HG03060 (cell line): ENCODE results near the gene TCF7L2.
A peak's percentile ranks its signal among the peaks of the same experiment; 100 is the strongest.

ENCODE experiments used
- ATAC-seq: cut with Tn5 transposase; IDR thresholded peaks from one replicate; pipeline ENCODE4 v1.9.1; 2021; ENCODE audit warnings: low read depth, moderate number of reproducible peaks; ENCODE audit not compliant: unreplicated experiment

Gene TCF7L2

DNA sequence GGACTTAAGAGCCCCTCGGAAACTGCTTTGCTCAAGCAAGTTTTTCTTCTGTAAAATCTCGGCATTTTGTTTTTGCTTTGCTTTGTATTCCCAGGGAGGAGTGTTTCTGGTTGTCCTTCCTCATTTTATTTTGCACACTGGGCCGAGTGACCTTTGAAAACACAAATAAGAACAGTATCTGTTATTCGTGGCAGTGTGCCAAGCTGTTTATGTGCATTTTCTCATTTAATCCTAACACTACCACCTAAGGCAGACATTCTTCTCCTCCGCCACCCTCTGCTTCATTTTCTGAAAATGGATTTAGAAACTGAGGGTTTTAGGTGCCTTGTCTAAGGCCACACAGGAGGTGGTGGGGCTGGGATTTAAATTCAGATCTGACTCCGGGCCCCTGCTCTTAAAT lies 218.5 kb downstream of the TCF7L2 start:
- no peak for ATAC-seq

DNA sequence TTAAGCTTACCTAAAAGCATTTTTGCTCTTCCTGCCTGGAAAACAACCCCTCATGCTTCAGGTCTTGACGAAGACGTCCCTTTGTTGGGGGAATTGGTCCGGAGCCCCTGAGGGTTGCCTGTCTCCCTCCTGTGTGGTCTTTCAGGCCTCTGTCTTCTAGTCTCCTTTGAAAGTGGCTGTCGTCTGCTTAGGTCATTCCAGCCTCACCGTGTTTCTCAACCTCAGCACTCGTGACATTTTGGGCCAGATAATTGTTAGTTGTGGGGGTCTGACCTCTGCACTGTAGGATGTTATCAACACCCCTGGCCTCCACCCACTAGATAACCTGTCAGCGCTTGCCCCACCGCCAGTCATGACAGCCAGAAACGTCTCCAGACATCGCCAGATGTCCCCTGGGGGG lies 219.1 kb downstream of the TCF7L2 start:
- ATAC-seq: no peak

GRCh38 chr10:113169853-113170460 lies 219.9 kb downstream of the TCF7L2 start:
- peak; percentile 96 for ATAC-seq

DNA sequence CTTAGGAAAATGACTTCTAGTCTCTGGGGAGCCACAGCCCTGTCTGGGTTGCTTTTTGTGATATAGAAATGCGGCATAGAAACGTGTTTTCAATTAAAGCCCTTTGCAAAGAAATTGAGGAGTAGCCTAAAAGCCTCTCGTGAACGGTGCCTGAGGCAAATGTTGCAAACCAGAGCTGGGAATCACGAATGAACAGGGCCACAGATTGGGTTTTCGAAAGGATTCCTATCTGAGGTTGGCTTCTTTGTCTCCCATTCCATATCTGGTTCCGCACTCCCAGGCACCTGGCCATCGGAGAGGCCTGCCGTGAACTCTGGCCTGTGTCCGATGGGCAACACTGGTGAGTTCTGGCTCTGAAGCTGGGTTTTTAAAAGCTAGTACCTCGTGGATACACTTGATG lies 221.6 kb downstream of the TCF7L2 start:
- no peak for ATAC-seq

DNA sequence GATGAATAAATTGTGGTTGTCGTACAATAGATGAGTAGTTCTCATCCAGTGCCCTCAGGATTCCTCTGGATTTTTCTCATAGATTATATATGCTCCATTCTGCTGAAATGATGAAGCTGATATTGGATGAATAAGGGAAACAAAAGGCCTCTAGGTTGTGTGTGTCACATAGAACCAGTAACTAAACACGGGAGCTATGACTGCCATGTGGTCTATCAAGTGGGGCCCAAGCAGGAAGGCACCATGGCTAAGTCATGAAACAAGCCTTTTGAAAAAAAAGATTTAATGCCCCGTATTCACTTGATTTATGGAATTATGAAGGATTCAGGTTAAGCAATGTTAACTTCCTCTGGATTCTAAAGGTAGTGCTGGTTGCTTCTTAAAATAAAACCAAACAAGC lies 225.1 kb downstream of the TCF7L2 start:
- no peak for ATAC-seq

DNA sequence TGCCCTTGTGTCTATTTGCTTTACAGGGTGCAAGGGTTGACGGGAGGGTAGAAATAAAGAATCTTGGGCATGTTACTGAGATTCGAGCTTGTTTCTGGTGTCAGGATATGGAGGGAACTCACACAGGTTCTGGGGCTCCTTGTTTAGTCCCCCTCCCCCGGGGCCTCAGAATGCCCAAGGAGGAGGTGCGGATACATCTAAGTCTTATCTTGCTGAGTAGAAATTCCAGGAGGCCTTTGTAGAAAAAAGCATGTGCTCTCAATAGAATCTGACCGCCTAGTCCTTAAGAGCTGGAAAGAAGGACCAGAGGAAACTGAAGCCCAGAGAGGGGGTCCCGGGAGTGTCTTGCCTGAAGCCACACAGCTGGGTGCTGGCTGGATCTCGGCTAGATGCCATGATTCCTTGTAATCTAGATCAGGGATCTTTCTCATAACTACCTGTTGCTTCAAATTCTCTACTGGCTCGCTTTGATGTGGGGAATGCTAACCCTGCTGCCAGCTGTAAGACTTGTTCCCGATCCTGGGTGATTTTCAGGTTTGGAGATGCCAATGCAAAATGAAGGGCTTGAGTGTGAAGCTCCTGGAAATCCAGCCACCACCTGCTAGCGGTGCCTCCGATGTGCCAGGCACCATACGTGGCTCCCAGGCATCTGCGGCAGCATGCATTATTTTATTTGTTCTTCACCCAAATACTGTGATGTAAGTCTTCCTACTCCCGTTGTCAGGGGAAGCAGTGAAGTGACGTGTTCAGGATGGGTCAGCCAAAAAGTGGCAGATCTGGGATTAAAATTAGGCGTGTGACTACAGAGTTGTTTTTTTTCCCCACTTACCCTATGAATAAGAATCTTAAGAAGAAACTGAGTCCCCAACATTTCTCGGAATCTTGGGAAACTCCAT lies 226.0 kb downstream of the TCF7L2 start:
- no peak for ATAC-seq

- no peak for ATAC-seq
Observed at GRCh38 chr10:113176652-113177155, 226.7 kb downstream of the TCF7L2 start.

- ATAC-seq: no peak
Observed at GRCh38 chr10:113177156-113177935, 227.3 kb downstream of the TCF7L2 start.

GRCh38 chr10:113177936-113178335 lies 227.9 kb downstream of the TCF7L2 start:
- no peak for ATAC-seq

DNA sequence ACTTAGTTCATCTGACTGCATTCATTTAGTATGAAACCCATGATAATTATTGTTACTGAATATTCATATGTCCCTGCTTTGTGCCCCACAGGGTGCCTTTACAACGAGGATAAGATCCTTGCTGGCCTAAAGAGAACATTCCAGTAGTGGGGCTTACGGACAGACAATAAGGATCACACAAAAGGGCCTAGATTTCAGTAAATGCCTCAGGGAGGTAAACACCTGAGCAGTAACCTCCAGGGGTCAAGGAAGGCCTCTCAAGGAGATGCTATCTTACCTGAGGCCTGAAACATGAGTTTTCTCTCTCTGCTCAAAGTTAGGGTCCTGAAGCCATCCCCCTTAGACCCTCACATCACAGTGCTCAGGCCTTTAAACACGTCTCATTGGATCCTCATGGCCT lies 228.7 kb downstream of the TCF7L2 start:
- ATAC-seq: no peak

- no peak for ATAC-seq
Observed at GRCh38 chr10:113179265-113179664, 229.2 kb downstream of the TCF7L2 start.

- ATAC-seq: no peak
Observed at GRCh38 chr10:113179966-113180365, 229.9 kb downstream of the TCF7L2 start.

DNA sequence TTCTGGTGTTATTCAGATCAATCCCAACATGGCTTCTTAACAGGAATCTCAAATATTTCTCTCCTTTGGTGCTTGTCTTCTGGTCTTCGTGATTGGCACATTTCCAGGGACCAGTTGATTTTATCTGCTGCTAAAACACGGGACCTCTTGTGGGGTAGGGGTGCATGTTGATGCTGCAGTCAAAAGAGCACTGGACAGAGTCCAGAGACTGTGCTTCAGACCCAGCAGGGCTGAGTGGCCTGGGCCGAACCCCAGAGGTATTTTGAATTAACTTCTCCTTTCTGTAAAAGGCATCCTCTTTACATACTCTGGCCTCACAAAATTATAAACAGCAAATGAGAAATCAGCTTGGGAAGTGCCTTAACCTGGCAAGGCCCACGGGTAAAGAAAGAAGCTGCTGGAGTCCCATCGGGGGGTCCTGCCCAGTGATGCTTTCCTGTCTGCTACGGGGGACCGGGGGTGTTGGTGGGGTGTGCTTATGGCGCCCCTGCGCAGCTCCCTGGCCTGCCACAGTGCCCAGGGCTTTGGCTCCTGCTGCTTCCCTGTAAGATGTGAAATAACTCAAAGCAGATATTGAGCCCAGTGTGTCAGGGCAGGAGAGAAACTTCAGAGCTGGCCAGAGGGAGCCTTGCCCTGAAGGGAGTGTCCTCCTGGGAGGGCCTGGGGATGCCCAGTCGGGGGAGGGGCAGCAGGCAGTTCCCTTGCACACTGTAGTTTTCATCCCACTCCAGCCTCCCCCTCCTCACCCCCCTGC lies 230.5 kb downstream of the TCF7L2 start:
- no peak for ATAC-seq

- no peak for ATAC-seq
Observed at GRCh38 chr10:113182154-113182553, 232.1 kb downstream of the TCF7L2 start.

GRCh38 chr10:113183573-113183972 lies 233.5 kb downstream of the TCF7L2 start:
- no peak for ATAC-seq

GRCh38 chr10:113187063-113187777 lies 237.2 kb downstream of the TCF7L2 start:
- ATAC-seq: no peak

DNA sequence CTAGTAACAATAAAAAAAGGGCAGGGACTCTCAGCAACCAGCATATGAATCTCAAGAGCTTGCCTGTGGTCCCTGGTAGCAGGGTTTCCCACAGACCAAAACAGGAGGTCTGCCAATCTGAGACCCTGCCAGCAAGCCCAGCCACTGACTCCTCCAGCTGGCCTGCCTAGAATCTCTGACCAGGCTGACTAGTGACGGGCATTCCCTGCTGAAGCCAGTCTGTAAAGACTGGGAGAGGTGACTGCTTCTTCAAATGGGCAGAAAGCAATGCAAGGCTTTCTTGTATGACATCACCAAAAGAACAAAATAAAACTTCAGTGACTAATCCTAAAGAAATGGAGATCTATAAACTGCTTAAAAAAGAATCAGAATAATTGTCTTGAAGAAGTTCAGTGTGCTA lies 249.4 kb downstream of the TCF7L2 start:
- ATAC-seq: no peak

GRCh38 chr10:113202011-113202410 lies 252.0 kb downstream of the TCF7L2 start:
- ATAC-seq: no peak

DNA sequence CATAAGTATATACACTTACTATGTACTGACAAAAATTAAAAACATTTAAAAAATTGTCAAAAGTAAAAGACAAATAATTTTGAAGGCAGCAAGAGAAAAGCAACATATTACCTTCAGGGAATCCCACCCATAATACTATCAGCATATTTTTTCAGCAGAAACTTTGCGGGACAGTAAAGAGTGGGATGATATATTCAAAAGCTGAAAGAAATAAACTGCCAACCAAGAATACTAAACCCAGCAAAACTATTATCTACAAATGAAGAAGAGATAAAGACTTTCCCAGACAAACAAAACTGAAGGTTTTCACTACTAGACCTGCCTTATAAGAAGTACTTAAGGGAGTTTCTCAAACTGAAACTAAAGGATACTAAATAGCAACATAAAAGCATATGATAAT lies 257.9 kb downstream of the TCF7L2 start:
- no peak for ATAC-seq

GRCh38 chr10:113213035-113213434 lies 263.0 kb downstream of the TCF7L2 start:
- no peak for ATAC-seq
